Amniotic stem cell (primary cell): ENCODE results near the gene OR4Q2.
"Not testable (repeated sequence)": the region's sequence is repeated elsewhere in the genome, so short reads cannot be mapped to it uniquely, and the experiment has no call there.

Source experiments
- DNase-seq: peaks from one replicate; lab custom pipeline; 2025; lab: John Stamatoyannopoulos, UW

Gene OR4Q2

GRCh38 chr14:20001863-20002262 lies at the start of gene OR4Q2:
OR4Q2 (plus strand) TSS chr14:20002163.
- no peak for DNase-seq

DNA sequence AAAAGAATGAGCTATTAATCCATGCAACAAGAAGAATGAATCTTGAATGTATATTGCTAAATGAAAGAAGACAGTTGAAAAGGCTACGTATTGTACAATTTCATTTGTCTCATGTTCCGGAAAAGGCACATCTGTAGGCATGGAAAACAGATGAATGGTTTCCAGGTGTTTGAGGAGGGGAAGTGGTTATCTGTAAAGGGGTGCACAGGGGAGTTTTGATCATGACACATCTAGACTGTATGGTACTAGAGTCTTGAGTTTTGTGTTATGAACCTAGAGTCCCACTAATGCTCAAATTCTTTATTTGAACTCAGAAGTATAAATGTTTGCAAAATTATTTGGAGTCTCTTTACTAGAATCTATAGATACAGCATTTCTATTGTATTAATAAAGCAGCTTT lies 32.2 kb upstream of the OR4Q2 start:
- DNase-seq, result not testable (repeated sequence)

GRCh38 chr14:19974844-19975243 lies 27.1 kb upstream of the OR4Q2 start:
- no peak for DNase-seq

GRCh38 chr14:19975291-19975690 lies 26.7 kb upstream of the OR4Q2 start, which contains the start of gene OR4K15:
OR4K15 (plus strand) TSS chr14:19975591; CDS start chr14:19975591, 0 bp downstream.
- no peak for DNase-seq

- DNase-seq, result no peak
Measured at GRCh38 chr14:19993438-19993837, 8.5 kb upstream of the OR4Q2 start.

DNA sequence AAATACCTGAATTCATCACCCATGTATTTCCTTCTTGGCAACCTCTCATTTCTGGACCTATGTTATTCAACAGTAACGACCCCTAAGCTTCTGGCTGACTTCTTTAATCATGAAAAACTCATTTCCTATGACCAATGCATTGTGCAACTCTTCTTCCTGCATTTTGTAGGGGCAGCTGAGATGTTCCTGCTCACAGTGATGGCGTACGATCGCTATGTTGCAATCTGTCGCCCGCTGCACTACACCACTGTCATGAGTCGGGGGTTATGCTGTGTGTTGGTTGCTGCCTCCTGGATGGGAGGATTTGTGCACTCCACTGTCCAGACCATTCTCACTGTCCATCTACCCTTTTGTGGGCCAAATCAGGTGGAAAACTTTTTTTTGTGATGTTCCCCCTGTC lies 356 bp downstream of the OR4Q2 start:
- no peak for DNase-seq

DNA sequence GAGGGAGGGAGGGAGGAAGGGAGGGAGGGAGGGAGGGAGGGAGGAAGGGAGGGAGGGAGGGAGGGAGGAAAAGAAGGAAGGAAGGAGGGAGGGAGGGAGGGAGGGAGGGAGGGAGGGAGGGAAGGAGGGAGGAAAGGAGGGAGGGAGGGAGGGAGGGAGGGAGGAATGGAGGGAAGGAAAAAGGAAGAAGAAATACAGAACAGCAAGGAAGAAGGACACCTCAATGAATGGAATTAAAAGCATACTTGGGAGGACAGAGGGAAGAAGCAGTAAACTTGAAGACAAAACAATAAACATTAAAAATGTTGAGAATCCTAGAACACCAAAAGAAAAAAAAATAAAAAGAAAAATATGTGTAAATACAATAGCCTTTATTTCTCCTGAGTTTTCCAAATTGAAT lies 6.2 kb downstream of the OR4Q2 start:
- DNase-seq, result no peak

- DNase-seq, result no peak
Measured at GRCh38 chr14:20019257-20019865, 17.4 kb downstream of the OR4Q2 start, which contains the start of gene OR4K14. OR4K14 (minus strand) TSS chr14:20019307; CDS start chr14:20015193, 4,114 bp downstream.

- no peak for DNase-seq
Measured at GRCh38 chr14:20031058-20031457, 29.1 kb downstream of the OR4Q2 start.

DNA sequence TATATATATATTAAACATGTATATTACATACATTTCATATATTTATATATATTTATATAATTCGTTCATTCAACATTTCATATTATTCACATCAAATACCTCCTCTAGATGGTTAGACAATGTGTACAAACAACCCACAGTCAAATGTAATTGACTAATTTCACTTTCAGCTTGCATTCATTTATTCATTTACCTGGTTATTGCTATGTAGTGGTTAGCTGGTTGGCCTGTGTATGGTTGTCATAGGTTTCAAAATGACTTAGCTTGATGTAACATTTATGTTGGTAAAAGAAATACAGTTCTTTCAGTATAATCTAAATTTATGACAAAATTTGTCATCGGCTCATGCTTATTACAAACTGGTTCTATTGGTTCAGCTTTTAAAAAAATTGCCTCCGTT lies 33.5 kb downstream of the OR4Q2 start:
- no peak for DNase-seq

- DNase-seq, result no peak
Measured at GRCh38 chr14:20035938-20036337, 34.0 kb downstream of the OR4Q2 start, which contains the start of gene OR4K13. OR4K13 (minus strand) TSS chr14:20036038; CDS start chr14:20034758, 1,280 bp downstream.

DNA sequence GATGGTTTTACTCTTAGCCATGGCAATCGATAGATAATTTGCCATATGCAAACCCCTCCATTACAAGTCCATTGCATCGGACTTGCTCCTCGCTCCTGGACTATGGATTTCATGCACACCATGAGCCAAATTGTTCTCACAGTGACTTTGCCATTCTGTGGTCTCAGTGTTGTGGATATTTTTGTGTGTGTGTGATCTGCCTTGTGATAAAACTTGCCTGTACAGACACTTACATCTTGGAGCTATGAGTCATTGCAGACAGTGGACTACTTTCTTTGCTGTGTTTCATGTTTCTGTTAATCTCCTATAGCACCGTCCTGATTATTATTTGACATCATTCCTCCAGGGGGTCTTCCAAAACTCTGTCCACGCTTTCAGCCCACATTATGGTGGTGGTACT lies 42.3 kb downstream of the OR4Q2 start:
- no peak for DNase-seq

DNA sequence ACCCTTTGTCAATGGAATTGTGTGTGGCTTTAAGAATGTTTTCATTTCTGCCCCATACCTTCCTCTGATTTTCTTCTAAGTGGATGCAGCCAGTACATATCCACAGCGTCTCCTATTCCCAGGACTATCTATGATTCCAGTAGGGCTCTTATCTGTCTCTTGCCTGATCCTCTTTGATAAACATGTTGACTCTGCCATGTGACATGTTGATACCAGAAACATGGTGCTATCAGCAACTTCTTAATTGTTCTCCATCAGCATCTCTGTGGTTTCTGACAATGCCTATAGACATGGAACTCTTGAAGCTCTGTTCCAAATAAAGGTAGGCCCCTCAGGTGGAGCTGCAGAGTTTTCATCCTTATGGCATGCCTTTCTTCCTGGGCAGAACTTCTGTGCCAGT lies 46.2 kb downstream of the OR4Q2 start:
- DNase-seq, result no peak
